Astrocyte (in vitro differentiated cells and primary cell): ENCODE data around the gene ARHGAP30. TPM values are rescaled to one million over a fixed set of nuclear protein-coding genes. Genes with fewer than 3 reads are reported as not detected.
"Not testable (repeated sequence)": the region's sequence is repeated elsewhere in the genome, so short reads cannot be mapped to it uniquely, and the experiment has no call there.

Experiments used
- DNase-seq: peaks from one replicate; pipeline ENCODE4 v3.0.0-alpha.2; 2010; ENCODE audit warnings: low read depth
- FAIRE-seq: peaks from 2 replicates; lab custom pipeline; 2011; peaks lifted over from hg19 to GRCh38; lab: Jason Lieb, UNC
- H2AFZ ChIP-seq: 2 replicates; pipeline ENCODE4 v1.6.0; 2012; ENCODE audit warnings: low read depth, low read length, inconsistent platforms
- H3K27ac ChIP-seq: 2 replicates; pipeline ENCODE4 v1.5.1; 2011; ENCODE audit warnings: low read depth, low read length, inconsistent platforms
- H3K27me3 ChIP-seq: 2 replicates; pipeline ENCODE4 v1.6.0; 2011; ENCODE audit warnings: low read length, inconsistent platforms; ENCODE audit not compliant: insufficient read depth
- H3K36me3 ChIP-seq: 2 replicates; pipeline ENCODE4 v1.5.1; 2011; ENCODE audit warnings: low read length, inconsistent platforms; ENCODE audit not compliant: insufficient read depth
- H3K4me1 ChIP-seq: 2 replicates; pipeline ENCODE4 v1.5.1; 2011; ENCODE audit warnings: low read length, inconsistent platforms; ENCODE audit not compliant: insufficient read depth
- H3K4me2 ChIP-seq: 2 replicates; pipeline ENCODE4 v1.6.0; 2012; ENCODE audit warnings: low read length, inconsistent platforms
- H3K4me3 ChIP-seq: 2 replicates; pipeline ENCODE4 v1.5.1; 2011; ENCODE audit warnings: low read depth, mild to moderate bottlenecking, low read length, inconsistent platforms; ENCODE audit not compliant: insufficient read depth
- H3K79me2 ChIP-seq: 2 replicates; pipeline ENCODE4 v1.6.0; 2012; ENCODE audit warnings: mild to moderate bottlenecking, low read length, inconsistent platforms; ENCODE audit not compliant: insufficient read depth
- H3K9ac ChIP-seq: 2 replicates; pipeline ENCODE4 v1.6.0; 2012; ENCODE audit warnings: mild to moderate bottlenecking, low read length, inconsistent platforms
- H3K9me3 ChIP-seq: 2 replicates; pipeline ENCODE4 v1.5.1; 2012; ENCODE audit warnings: low read depth, mild to moderate bottlenecking, low read length, inconsistent platforms; ENCODE audit not compliant: insufficient read depth
- H4K20me1 ChIP-seq: 2 replicates; pipeline ENCODE4 v1.6.0; 2012; ENCODE audit warnings: low read length, inconsistent platforms; ENCODE audit not compliant: insufficient read depth
- H3K27ac Mint-ChIP-seq: one replicate; pipeline ENCODE4 v1.8.0; 2021; ENCODE audit warnings: mild to moderate bottlenecking, mixed read lengths; ENCODE audit not compliant: unreplicated experiment
- H3K27me3 Mint-ChIP-seq: one replicate; pipeline ENCODE4 v1.8.0; 2021; ENCODE audit warnings: low read depth, mixed read lengths; ENCODE audit not compliant: unreplicated experiment
- H3K36me3 Mint-ChIP-seq: one replicate; pipeline ENCODE4 v1.8.0; 2021; ENCODE audit warnings: low read depth, mixed read lengths; ENCODE audit not compliant: unreplicated experiment
- H3K4me1 Mint-ChIP-seq: one replicate; pipeline ENCODE4 v1.8.0; 2021; ENCODE audit warnings: low read depth, mixed read lengths; ENCODE audit not compliant: unreplicated experiment
- H3K4me3 Mint-ChIP-seq: one replicate; pipeline ENCODE4 v1.8.0; 2021; ENCODE audit warnings: mild to moderate bottlenecking, moderate library complexity, mixed read lengths; ENCODE audit not compliant: unreplicated experiment
- H3K9me3 Mint-ChIP-seq: one replicate; pipeline ENCODE4 v1.8.0; 2021; ENCODE audit warnings: mild to moderate bottlenecking, mixed read lengths; ENCODE audit not compliant: unreplicated experiment
- EZH2 ChIP-seq: IDR thresholded peaks from 2 replicates; pipeline ENCODE4 v1.6.1; 2012; ENCODE audit warnings: mild to moderate bottlenecking, low read length, inconsistent platforms; ENCODE audit not compliant: insufficient read depth
- total RNA-seq: library from RNA; stranded (reverse); gene quantifications from 2 replicates; pipeline ENCODE4 v1.2.1, GENCODE V29; 2021
- TF ChIP-seq, protein P1 (sequence below): IDR thresholded peaks from 2 replicates; pipeline ENCODE4 v1.5.1; 2011; ENCODE audit warnings: low read depth, mild to moderate bottlenecking, inconsistent platforms, low read length, moderate library complexity; ENCODE audit not compliant: insufficient read depth

Gene ARHGAP30
- total RNA-seq, 1 donor from 2014 or later = 0.25 TPM

- Histone ChIP-seq H4K20me1 (no peaks in the 10 kb centered on the region), H3K79me2 (no peaks in the 10 kb centered on the region), H3K9ac (no peak overlapping the region), H3K4me2 (no peak overlapping the region), H3K27ac (no peak overlapping the region), H3K4me1 (no peaks in the 10 kb centered on the region), H3K9me3 (no peaks in the 10 kb centered on the region), H3K36me3 (no peaks in the 10 kb centered on the region), H2AFZ (no peak overlapping the region), H3K27me3 (no peaks in the 10 kb centered on the region), H3K4me3 (no peak overlapping the region)
- peaks cover 3% of the 10 kb centered on the region for H3K36me3 Mint-ChIP-seq
- H3K4me1 Mint-ChIP-seq = no peaks in the 10 kb centered on the region
- DNase-seq (no peak), FAIRE-seq (no peak)
- no peak overlapping the region for H3K27ac Mint-ChIP-seq
- no peak overlapping the region for H3K4me3 Mint-ChIP-seq
- H3K27me3 Mint-ChIP-seq = no peaks in the 10 kb centered on the region
- H3K9me3 Mint-ChIP-seq = no peaks in the 10 kb centered on the region
- TF ChIP-seq, protein P1, sequence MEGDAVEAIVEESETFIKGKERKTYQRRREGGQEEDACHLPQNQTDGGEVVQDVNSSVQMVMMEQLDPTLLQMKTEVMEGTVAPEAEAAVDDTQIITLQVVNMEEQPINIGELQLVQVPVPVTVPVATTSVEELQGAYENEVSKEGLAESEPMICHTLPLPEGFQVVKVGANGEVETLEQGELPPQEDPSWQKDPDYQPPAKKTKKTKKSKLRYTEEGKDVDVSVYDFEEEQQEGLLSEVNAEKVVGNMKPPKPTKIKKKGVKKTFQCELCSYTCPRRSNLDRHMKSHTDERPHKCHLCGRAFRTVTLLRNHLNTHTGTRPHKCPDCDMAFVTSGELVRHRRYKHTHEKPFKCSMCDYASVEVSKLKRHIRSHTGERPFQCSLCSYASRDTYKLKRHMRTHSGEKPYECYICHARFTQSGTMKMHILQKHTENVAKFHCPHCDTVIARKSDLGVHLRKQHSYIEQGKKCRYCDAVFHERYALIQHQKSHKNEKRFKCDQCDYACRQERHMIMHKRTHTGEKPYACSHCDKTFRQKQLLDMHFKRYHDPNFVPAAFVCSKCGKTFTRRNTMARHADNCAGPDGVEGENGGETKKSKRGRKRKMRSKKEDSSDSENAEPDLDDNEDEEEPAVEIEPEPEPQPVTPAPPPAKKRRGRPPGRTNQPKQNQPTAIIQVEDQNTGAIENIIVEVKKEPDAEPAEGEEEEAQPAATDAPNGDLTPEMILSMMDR = no peak
- no peak for TF ChIP-seq EZH2
Observed at GRCh38 chr1:161033751-161034150, 35.9 kb downstream of the ARHGAP30 start.

DNA sequence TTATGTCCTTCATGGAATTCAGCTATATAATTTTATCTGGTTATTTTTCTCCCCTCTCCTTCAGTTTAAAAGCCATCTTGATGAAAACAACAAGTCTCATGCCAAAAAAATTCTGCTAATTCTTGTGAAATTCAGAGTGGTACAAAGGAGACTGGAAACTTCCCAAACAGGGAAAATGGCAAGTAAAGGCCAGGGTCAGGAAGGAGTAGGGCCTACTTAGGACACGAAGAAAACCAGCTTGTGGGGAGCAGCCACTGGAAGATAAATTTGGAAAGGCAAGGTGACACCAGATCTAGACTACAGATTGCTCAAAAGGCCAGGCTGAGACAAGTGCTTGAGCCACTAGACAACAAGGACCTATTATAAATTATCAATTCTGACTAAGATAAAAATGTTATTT lies 37.3 kb downstream of the ARHGAP30 start:
- H2AFZ ChIP-seq = no peak overlapping the region
- Mint-ChIP-seq H3K27ac (no peak overlapping the region), H3K9me3 (no peaks in the 10 kb centered on the region), H3K27me3 (no peaks in the 10 kb centered on the region), H3K36me3 (peaks cover 3% of the 10 kb centered on the region), H3K4me3 (no peak overlapping the region), H3K4me1 (no peaks in the 10 kb centered on the region)
- TF ChIP-seq, protein P1 = no peak
- TF ChIP-seq EZH2 = no peak
- no peak for DNase-seq
- H3K27ac ChIP-seq = no peak overlapping the region
- H3K9ac ChIP-seq = no peak overlapping the region
- H4K20me1 ChIP-seq = no peaks in the 10 kb centered on the region
- H3K4me1 ChIP-seq = no peaks in the 10 kb centered on the region
- no peak overlapping the region for H3K4me3 ChIP-seq
- no peak overlapping the region for H3K4me2 ChIP-seq
- H3K9me3 ChIP-seq = no peaks in the 10 kb centered on the region
- no peak for FAIRE-seq
- no peaks in the 10 kb centered on the region for H3K36me3 ChIP-seq
- H3K27me3 ChIP-seq = no peaks in the 10 kb centered on the region
- H3K79me2 ChIP-seq = no peaks in the 10 kb centered on the region

GRCh38 chr1:161031874-161032273 lies 37.8 kb downstream of the ARHGAP30 start:
- Mint-ChIP-seq H3K9me3 (no peaks in the 10 kb centered on the region), H3K27me3 (no peaks in the 10 kb centered on the region), H3K36me3 (peaks cover 3% of the 10 kb centered on the region), H3K27ac (no peak overlapping the region), H3K4me3 (no peak overlapping the region), H3K4me1 (no peaks in the 10 kb centered on the region)
- Histone ChIP-seq H3K79me2 (no peaks in the 10 kb centered on the region), H3K4me1 (no peaks in the 10 kb centered on the region), H3K4me2 (no peak overlapping the region), H3K27me3 (no peaks in the 10 kb centered on the region), H3K27ac (no peak overlapping the region), H3K9me3 (no peaks in the 10 kb centered on the region), H3K9ac (no peak overlapping the region), H2AFZ (no peak overlapping the region), H3K4me3 (no peak overlapping the region), H3K36me3 (no peaks in the 10 kb centered on the region), H4K20me1 (no peaks in the 10 kb centered on the region)
- DNase-seq = no peak
- TF ChIP-seq, protein P1 = no peak
- TF ChIP-seq EZH2 = no peak
- no peak for FAIRE-seq

GRCh38 chr1:161029466-161029865 lies 40.2 kb downstream of the ARHGAP30 start:
- not testable (repeated sequence) for FAIRE-seq, H3K27me3 Mint-ChIP-seq

More at GRCh38 chr1:161029466-161029865, 40.2 kb downstream of the ARHGAP30 start:
- not testable (repeated sequence) for H3K4me1 ChIP-seq, H3K27ac ChIP-seq, H3K4me2 ChIP-seq, H3K36me3 Mint-ChIP-seq, H3K36me3 ChIP-seq, H3K27ac Mint-ChIP-seq, DNase-seq, H3K4me3 Mint-ChIP-seq, H3K4me1 Mint-ChIP-seq, H3K9ac ChIP-seq, H3K9me3 Mint-ChIP-seq, H2AFZ ChIP-seq, H3K9me3 ChIP-seq, H3K4me3 ChIP-seq, H4K20me1 ChIP-seq, H3K27me3 ChIP-seq, H3K79me2 ChIP-seq
